HG03159 (cell line): ENCODE measurements around the gene TRMT112.
A peak's percentile ranks its signal among the peaks of the same experiment; 100 is the strongest.
"Not testable (repeated sequence)": the region's sequence is repeated elsewhere in the genome, so short reads cannot be mapped to it uniquely, and the experiment has no call there.

ENCODE experiments used
- ATAC-seq: cut with Tn5 transposase; IDR thresholded peaks from one replicate; pipeline ENCODE4 v1.9.1; 2021; ENCODE audit warnings: mild to moderate bottlenecking, moderate library complexity; ENCODE audit not compliant: unreplicated experiment

TRMT112 gene

GRCh38 chr11:64331569-64332371, 14.4 kb upstream of the TRMT112 start:
- ATAC-seq, result peak; percentile 54

- no peak for ATAC-seq
These were observed 13.5 kb upstream of the TRMT112 start for GRCh38 chr11:64330888-64331287.

GRCh38 chr11:64327993-64328392, 10.6 kb upstream of the TRMT112 start:
- ATAC-seq, result no peak

GRCh38 chr11:64327375-64327774, 10.0 kb upstream of the TRMT112 start:
- no peak for ATAC-seq

GRCh38 chr11:64324692-64325469, 7.5 kb upstream of the TRMT112 start:
- ATAC-seq, result no peak

- ATAC-seq, result not testable (repeated sequence)
These were observed 6.6 kb upstream of the TRMT112 start for GRCh38 chr11:64323984-64324383.

GRCh38 chr11:64323373-64323772, 6.0 kb upstream of the TRMT112 start:
- no peak for ATAC-seq

- no peak for ATAC-seq
These were observed 5.5 kb upstream of the TRMT112 start for GRCh38 chr11:64322925-64323260.

- no peak for ATAC-seq
These were observed 4.2 kb upstream of the TRMT112 start for GRCh38 chr11:64321533-64321932.

- ATAC-seq, result no peak
These were observed 3.7 kb upstream of the TRMT112 start for GRCh38 chr11:64321026-64321425.

GRCh38 chr11:64320556-64320955, 3.2 kb upstream of the TRMT112 start:
- no peak for ATAC-seq

GRCh38 chr11:64318766-64319761, 1.7 kb upstream of the TRMT112 start:
- ATAC-seq, result no peak

GRCh38 chr11:64317961-64318765, 804 bp upstream of the TRMT112 start, which contains the start of gene PRDX5:
PRDX5 (plus strand) TSS chr11:64318121; CDS start chr11:64318216, 95 bp downstream.
- peak; percentile 71 for ATAC-seq

GRCh38 chr11:64316672-64317324, 561 bp downstream of the TRMT112 start:
- no peak for ATAC-seq

- not testable (repeated sequence) for ATAC-seq
These were observed 1.5 kb downstream of the TRMT112 start for GRCh38 chr11:64315667-64316526.

GRCh38 chr11:64314805-64315561, 2.4 kb downstream of the TRMT112 start:
- ATAC-seq, result no peak

- no peak for ATAC-seq
These were observed 3.1 kb downstream of the TRMT112 start for GRCh38 chr11:64314146-64314804.
